ENCODE results near the gene LRRC55.
"Not testable (repeated sequence)": the region's sequence is repeated elsewhere in the genome, so short reads cannot be mapped to it uniquely, and the experiment has no call there.

The LRRC55 gene

GRCh38 chr11:57162179-57162898 lies 19.4 kb upstream of the LRRC55 start:
- DNase-seq = no peak

DNA sequence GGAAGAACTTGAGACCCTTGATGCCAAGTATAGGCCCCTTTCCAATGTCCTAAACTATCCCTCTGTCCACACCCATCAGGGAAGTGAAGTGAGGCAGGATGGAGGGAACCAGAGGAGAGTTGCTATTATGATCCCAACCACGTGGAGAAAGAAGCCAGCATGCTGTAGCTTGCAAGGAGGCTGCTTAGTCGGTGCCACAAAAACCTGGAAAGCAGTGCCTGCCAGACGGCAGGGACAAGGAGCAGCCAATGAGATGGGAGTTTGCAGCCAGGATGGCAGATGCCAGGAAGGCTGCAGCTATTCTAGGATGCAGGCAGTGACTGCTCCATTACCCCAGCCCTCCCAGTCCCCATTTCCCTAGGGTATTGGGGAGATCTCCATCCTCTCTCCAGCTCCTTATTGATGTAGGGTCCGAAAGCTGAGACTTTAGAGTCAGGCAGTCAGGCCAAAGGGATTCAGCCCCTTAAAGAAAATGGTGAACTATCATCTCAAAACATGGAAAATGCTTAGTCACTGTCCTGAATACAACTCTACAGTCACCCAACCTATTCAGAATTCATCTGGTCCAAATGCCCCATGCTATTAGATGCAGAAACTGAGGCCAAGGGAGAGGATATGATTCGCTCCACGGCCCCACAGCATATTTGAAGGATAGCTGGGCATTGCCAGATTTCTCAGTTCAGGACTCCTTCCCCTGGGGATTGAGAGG lies 18.4 kb upstream of the LRRC55 start:
- no peak for DNase-seq

DNA sequence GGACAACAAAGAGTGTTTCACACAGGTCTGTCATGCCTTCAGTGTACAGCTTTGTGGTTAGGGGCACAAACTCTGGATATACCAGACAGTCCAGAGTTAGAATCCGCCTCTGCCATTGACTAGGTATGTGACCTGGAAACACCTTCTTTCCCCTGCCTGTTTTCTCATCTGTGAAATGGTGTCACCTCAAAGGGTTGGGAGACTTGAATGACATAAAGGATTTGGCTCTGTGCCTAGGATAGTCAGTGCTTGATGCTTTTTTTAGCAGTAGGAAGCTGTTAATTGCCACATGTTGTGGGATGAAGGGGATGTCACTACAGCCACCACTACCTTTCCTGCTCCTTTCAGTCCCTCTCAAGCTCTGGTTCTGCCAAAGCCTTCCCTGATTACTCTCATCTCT lies 17.4 kb upstream of the LRRC55 start:
- no peak for DNase-seq

DNA sequence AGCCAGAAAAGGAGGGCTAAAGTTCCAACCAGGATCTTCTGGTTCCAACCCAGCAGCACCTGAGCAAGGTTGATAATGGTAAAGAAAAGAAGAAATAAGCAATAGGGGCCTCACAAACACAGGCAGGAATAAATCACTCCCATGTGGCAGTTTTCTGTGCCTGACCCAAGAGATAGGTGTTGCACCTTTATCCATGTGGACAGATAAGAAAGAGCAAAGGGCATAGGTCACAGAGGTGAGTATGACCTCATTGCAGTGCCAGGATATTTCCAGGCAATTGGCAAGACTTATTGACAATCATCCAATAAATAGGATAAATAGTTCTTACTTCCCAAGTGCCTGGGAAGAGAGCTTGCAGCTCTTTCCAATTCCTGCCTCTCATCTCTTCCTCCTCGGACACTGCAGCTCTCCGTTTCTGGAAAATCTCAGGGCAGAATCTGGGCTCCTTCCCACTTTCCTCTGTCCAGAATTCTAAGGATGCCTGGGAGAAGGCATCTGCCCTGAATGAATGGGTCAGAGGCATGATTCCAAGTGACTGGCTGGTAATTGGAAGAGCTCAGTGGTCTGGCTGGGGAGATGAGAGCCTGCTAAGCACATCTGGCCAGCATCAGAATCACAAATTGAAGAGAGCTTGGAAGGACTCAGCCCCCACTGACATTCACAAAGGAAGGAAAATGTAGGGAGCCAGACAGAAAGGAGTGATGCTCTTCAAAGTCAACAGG lies 14.5 kb upstream of the LRRC55 start:
- DNase-seq = no peak

GRCh38 chr11:57169732-57170313 lies 11.9 kb upstream of the LRRC55 start:
- DNase-seq = not testable (repeated sequence)

DNA sequence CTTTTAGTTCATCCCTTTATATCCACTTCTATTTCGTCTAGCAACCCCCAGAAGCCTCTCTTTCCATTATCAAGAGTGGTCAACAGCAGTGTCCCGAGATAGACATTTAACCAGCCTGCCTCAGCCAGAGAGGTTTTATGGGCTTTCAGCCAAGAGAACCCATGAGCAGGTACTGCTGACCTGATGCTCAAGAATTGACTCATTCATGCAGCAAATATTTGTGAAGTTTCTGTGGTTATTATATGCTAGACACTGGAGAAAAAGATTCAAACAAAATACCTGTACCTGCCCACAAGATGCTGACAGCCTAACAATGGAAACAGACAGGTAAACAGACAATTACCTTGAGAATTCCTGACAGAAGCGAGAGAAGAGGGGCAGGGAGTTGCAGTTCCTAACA lies 9.7 kb upstream of the LRRC55 start:
- DNase-seq = no peak

DNA sequence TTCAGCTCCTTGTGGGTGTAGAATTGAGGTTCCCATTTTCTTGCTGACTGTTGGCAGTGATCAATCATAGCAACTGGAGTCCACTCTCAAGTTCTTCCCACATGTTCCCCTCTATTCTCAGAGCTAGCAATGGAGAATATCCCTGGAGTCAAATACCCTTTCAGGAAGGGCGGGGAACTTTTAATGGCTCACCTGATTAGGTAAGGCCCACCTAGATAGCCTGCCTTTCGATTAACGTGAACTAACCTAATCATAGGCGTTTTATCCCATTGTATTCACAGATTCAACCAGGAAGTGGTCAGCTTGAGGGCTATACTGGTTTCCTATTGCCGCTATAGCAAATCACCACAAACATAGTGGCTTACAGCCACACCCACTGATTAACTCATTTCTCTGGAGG lies 7.1 kb upstream of the LRRC55 start:
- DNase-seq = no peak

DNA sequence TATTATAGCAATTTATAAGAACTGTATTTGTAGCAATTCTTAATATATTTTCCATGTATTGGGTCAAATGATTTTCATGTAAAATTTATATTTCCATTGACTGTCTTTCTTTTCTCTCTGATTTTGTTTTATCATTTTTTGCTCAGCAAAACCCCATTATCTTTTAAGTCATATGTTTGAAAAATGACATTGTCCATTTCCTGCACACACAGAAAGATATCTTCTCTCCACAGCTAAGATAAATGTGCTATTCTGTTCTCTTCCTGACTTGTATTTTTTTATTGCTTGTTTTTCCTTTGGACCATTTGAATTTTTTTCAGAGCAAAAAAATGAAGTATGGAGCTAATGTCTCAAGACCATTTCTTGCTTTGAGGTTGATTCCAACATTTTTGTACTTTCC lies 6.3 kb upstream of the LRRC55 start:
- no peak for DNase-seq

- DNase-seq = no peak
Measured at GRCh38 chr11:57178334-57178733, 3.4 kb upstream of the LRRC55 start.

GRCh38 chr11:57179681-57180080 lies 2.1 kb upstream of the LRRC55 start:
- no peak for DNase-seq

- DNase-seq = no peak
Measured at GRCh38 chr11:57180081-57180561, 1.6 kb upstream of the LRRC55 start.

DNA sequence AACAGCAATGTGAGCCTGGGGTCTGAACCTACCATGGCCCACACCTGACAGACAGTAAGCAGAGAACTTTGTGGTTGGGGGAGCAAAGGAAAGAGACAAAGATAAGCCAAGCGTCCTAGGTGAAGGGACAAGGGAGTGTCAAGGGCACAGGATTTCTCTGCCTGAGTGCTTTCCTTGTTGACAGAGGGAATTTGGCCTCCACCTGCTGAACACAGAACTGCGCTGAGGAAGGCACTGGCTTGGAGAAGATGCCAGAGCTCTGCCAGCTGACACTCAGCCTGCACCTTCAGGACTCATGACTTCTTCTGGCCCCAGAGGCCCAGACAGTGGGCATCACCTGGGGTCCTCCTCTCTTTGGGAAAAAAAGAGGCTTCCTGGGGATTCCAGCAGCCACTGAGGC lies 789 bp upstream of the LRRC55 start:
- no peak for DNase-seq

- no peak for DNase-seq
Measured at GRCh38 chr11:57182896-57183295, 1.1 kb downstream of the LRRC55 start.

DNA sequence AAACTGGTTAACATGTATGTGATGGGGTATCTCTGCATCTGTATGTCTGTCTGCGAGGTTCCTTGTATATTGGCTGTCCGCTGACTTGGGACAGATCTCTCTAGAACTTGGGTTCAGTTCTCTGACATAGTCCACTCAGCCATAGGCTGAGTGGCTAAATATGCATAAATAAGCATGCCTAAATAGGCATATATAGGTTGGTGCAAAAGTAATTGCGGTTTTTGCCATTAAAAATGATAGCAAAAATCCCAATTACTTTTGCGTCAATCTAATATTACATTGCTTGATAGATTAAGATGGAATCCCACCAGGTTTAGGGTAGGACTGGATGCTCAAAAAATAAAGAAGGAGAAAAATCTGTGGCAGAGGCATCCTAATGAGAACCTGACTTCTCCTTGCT lies 8.8 kb downstream of the LRRC55 start:
- DNase-seq = no peak

GRCh38 chr11:57191311-57192219 lies 9.8 kb downstream of the LRRC55 start:
- DNase-seq = no peak

GRCh38 chr11:57192316-57192715 lies 10.6 kb downstream of the LRRC55 start:
- DNase-seq = no peak

DNA sequence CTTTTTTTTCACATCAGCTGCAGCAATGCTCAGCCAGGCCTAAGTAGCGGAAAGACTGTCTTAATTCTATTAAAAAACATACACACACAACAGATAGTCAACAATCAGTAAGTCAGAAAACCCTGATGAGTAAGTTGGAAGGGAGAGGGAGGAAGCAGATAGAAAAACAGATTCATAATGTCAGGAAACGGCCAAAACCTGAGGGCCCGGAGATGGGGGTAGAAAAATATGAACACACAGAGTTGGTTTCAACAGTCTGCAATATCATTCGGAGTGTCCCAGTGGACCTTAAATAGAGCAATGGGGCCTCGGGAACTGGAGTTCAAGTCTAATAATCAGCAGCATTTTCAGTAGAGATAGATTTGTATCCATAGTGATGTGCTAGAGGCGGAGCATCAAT lies 14.8 kb downstream of the LRRC55 start:
- no peak for DNase-seq

GRCh38 chr11:57197762-57198161 lies 16.0 kb downstream of the LRRC55 start:
- no peak for DNase-seq

DNA sequence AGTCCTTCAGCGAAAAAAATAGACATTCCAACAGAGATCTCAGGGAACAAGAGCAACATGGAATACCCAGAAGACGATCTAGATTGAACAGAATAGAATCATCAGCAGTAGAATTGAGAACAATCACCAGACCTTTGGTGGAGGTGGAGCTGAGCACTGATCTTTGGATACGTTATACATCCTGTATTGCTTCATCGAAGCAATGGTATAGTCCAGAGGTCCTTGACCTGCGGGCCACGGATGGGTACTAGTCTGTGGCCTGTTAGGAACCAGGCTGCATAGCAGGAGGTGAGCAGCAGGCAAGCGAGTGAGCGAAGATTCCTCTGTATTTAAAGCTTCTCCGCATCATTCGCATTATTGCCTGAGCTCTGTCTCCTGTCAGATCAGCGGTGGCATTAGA lies 17.6 kb downstream of the LRRC55 start:
- no peak for DNase-seq

DNA sequence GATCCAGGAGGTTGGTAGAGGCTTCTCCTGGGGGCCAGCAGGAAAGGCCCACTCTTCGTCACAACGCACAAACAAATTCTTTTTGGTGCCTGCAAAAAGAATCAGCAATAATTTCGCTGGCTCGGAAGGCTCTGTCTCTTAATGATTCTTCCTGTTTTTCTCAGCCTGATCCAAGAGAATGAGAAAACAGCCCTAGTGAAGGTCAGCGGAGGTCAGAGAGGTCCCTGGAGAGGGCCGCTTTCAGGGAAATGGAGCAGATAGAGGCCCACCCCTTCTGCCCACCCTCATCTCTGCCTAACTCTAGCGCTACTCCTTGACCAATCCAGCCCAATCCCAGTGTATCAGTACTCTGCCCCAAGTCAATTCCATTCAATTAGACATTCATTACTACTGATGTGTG lies 19.2 kb downstream of the LRRC55 start:
- no peak for DNase-seq

- no peak for DNase-seq
Measured at GRCh38 chr11:57202281-57202680, 20.5 kb downstream of the LRRC55 start.

GRCh38 chr11:57203359-57203758 lies 21.6 kb downstream of the LRRC55 start:
- no peak for DNase-seq
